HepG2 (cell line): ENCODE results near the gene PRDX2. TPM values are rescaled to one million over a fixed set of nuclear protein-coding genes. Genes with fewer than 3 reads are reported as not detected.

Experiments used
- ATF5 ChIP-seq: sonication (generic); formaldehyde crosslinking; IDR thresholded peaks from 2 replicates; pipeline ENCODE4 v1.4.0; 2020; ENCODE audit warnings: mild to moderate bottlenecking, low read depth, missing genetic modification reagents
- CC2D1A ChIP-seq: sonication (generic); formaldehyde crosslinking; IDR thresholded peaks from 2 replicates; pipeline ENCODE4 v1.8.1; 2023; ENCODE audit warnings: mild to moderate bottlenecking, missing genetic modification reagents
- GRHL1 ChIP-seq: sonication (generic); formaldehyde crosslinking; conservative IDR thresholded peaks from 2 replicates; pipeline ENCODE4 v1.8.0; 2022; ENCODE audit warnings: missing genetic modification reagents
- JUN ChIP-seq: sonication (generic); formaldehyde crosslinking; IDR thresholded peaks from 2 replicates; pipeline ENCODE4 v1.4.0; 2020; ENCODE audit warnings: mild to moderate bottlenecking, missing genetic modification reagents
- JUNB ChIP-seq: sonication (generic); formaldehyde crosslinking; IDR thresholded peaks from 2 replicates; pipeline ENCODE4 v1.8.0; 2022; ENCODE audit warnings: missing genetic modification reagents, mild to moderate bottlenecking, borderline replicate concordance
- MIER3 ChIP-seq: IDR thresholded peaks from 2 replicates; pipeline ENCODE4 v1.6.1; 2016; ENCODE audit warnings: missing compliant biosample characterization, borderline replicate concordance
- NCOA5 ChIP-seq: sonication (generic); formaldehyde crosslinking; IDR thresholded peaks from 2 replicates; pipeline ENCODE4 v1.4.0; 2020; ENCODE audit warnings: missing genetic modification reagents
- PCBP2 ChIP-seq: fragments of 200-400 bp; formaldehyde crosslinking; optimal IDR thresholded peaks from 2 replicates; pipeline ENCODE3; 2018; ENCODE audit warnings: low read length, low read depth; ENCODE audit not compliant: poor library complexity, severe bottlenecking
- SAFB2 ChIP-seq: sonication (generic); formaldehyde crosslinking; IDR thresholded peaks from 2 replicates; pipeline ENCODE4 v1.5.1; 2020; ENCODE audit warnings: missing genetic modification reagents, low read depth, mild to moderate bottlenecking, borderline replicate concordance
- SUZ12 ChIP-seq: fragments of 150-350 bp; IDR thresholded peaks from 2 replicates; pipeline ENCODE4 v1.6.1; 2014; ENCODE audit warnings: low read depth, low read length
- THRA ChIP-seq: sonication (generic); formaldehyde crosslinking; IDR thresholded peaks from 2 replicates; pipeline ENCODE4 v1.4.0; 2020; ENCODE audit warnings: missing genetic modification reagents, borderline replicate concordance
- ZHX2 ChIP-seq, 2 experiments: sonication (generic) in 1 of 2; formaldehyde crosslinking in 1 of 2; IDR thresholded peaks; 2 replicates each; pipeline versions ENCODE4 v1.6.1 to v1.9.0; 2014 to 2022; ENCODE audit warnings: antibody characterized with exemption in 1 of 2, borderline replicate concordance in 1 of 2, inconsistent platforms in 1 of 2, low read depth in 1 of 2, missing genetic modification reagents in 1 of 2
- ZKSCAN1 ChIP-seq: fragments of 150-350 bp; IDR thresholded peaks from 2 replicates; pipeline ENCODE4 v1.6.1; 2014; ENCODE audit warnings: low read length
- ZNF136 ChIP-seq: sonication (generic); formaldehyde crosslinking; IDR thresholded peaks from 2 replicates; pipeline ENCODE4 v1.8.1; 2022; ENCODE audit warnings: low read depth, mild to moderate bottlenecking, moderate library complexity, missing genetic modification reagents
- ZNF225 ChIP-seq: sonication (generic); formaldehyde crosslinking; IDR thresholded peaks from 2 replicates; pipeline ENCODE4 v1.4.0; 2020; ENCODE audit warnings: mild to moderate bottlenecking, missing genetic modification reagents
- ZNF513 ChIP-seq: sonication (generic); formaldehyde crosslinking; conservative IDR thresholded peaks from 2 replicates; pipeline ENCODE4 v1.5.0; 2020; ENCODE audit warnings: missing genetic modification reagents
- ZNF674 ChIP-seq: sonication (generic); formaldehyde crosslinking; IDR thresholded peaks from 2 replicates; pipeline ENCODE4 v1.5.0; 2020; ENCODE audit warnings: low read depth, mild to moderate bottlenecking, missing genetic modification reagents
- polyA plus RNA-seq, 8 experiments: library from polyadenylated mRNA; depleted of rRNA in 3 of 8; stranded (reverse) in 7 of 8; unstranded in 1 of 8; fragments of >200 nt; fragmentation: Illumina TruSeq in 4 of 8; extraction: Trizol in 4 of 8; gene quantifications; 2 replicates each; pipeline versions ENCODE4 v1.2.1 to v1.2.3, GENCODE V29; 2011 to 2016; ENCODE audit warnings: low read depth in 4 of 8, missing spikeins in 1 of 8, mixed read lengths in 1 of 8; ENCODE audit not compliant: insufficient read depth in 1 of 8
- total RNA-seq, 5 experiments: library from RNA; depleted of rRNA; stranded (reverse); fragments of >200 nt; fragmentation: Illumina TruSeq; extraction: Trizol; gene quantifications; 2 replicates each; pipeline ENCODE4 v1.2.3, GENCODE V29; 2016; ENCODE audit warnings: low read depth in 1 of 5

Gene PRDX2
- total and polyA plus RNA-seq, 2 of the 13 experiments (the other 11 are each of a cell fraction or from before 2014, with no cell fraction given): 218 to 381 TPM

- no peak for TF ChIP-seq ZNF225
- no peak for TF ChIP-seq THRA (CRISPR knock-in tag)
- TF ChIP-seq GRHL1 (CRISPR knock-in tag): no peak
- TF ChIP-seq CC2D1A (CRISPR knock-in tag): no peak
- no peak for TF ChIP-seq ZKSCAN1
- TF ChIP-seq SUZ12: no peak
- no peak for TF ChIP-seq NCOA5
- no peak for TF ChIP-seq MIER3
- TF ChIP-seq PCBP2: no peak
- TF ChIP-seq JUNB (CRISPR knock-in tag): no peak
- TF ChIP-seq ATF5: no peak
- no peak for TF ChIP-seq ZHX2 (IDR thresholded peaks at IDR 0.05; ENCODE audit: low read depth)
- TF ChIP-seq ZHX2 (CRISPR knock-in tag; IDR thresholded peaks at IDR 0.05; ENCODE audit: borderline replicate concordance): no peak
- TF ChIP-seq ZNF136 (CRISPR knock-in tag): no peak
- no peak for TF ChIP-seq ZNF674 (CRISPR knock-in tag)
- no peak for TF ChIP-seq SAFB2 (CRISPR knock-in tag)
- no peak for TF ChIP-seq ZNF513 (CRISPR knock-in tag)
- TF ChIP-seq JUN (CRISPR knock-in tag): no peak
Measured at GRCh38 chr19:12777217-12778016, 24.2 kb downstream of the PRDX2 start (continued).
